Stimulated activated naive CD8-positive, alpha-beta T cell treated with anti-CD3 and anti-CD28 coated beads, Interleukin-15, Interleukin-2, amounts not matched to agents 100 U/mL and 50 U/mL, for 24 hours (primary cell): ENCODE data around the gene MCL1.
A peak's percentile ranks its signal among the peaks of the same experiment; 100 is the strongest.

ENCODE experiments used
- ATAC-seq: fragments of 150-1000 bp; cut with Tn5 transposase; one replicate; pipeline ENCODE4 v1.10.0; 2021
- DNase-seq: peaks from one replicate; pipeline ENCODE4 v3.0.0; 2021

MCL1 gene

DNA sequence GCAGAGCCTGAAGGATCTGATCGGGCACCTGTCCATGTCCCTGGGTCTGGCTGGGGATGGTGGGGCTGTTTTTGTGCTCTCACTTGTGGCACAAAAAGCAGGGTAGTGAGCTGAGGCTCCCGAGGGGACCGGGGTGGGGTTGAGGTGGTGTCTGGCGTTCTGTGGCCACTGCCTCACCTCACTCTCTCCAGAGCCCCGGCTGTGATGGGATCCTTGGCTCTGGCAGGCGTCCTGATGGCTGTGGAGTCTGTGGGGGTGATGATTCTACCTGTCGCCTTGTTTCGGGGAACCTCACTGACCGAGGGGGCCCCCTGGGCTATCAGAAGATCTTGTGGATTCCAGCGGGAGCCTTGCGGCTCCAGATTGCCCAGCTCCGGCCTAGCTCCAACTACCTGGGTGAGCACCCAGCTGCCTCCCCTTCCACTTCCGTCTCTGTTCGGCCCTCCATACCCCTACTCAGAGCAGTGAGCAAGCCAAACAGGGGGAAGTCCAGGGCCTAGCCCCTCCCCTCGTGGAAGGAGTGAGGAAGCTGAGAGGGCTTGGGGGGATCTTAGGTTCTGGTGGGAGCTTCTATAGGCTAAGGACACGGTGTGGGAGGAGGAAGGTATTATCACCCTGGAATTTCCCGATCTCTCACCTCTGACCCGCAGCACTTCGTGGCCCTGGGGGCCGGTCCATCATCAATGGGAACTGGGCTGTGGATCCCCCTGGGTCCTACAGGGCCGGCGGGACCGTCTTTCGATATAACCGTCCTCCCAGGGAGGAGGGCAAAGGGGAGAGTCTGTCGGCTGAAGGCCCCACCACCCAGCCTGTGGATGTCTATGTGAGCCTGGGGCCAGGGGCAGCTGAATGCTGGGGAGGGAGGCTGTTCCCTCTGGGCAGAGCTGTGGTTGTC lies 23.2 kb downstream of the MCL1 start:
- no peak for ATAC-seq
- DNase-seq: no peak

DNA sequence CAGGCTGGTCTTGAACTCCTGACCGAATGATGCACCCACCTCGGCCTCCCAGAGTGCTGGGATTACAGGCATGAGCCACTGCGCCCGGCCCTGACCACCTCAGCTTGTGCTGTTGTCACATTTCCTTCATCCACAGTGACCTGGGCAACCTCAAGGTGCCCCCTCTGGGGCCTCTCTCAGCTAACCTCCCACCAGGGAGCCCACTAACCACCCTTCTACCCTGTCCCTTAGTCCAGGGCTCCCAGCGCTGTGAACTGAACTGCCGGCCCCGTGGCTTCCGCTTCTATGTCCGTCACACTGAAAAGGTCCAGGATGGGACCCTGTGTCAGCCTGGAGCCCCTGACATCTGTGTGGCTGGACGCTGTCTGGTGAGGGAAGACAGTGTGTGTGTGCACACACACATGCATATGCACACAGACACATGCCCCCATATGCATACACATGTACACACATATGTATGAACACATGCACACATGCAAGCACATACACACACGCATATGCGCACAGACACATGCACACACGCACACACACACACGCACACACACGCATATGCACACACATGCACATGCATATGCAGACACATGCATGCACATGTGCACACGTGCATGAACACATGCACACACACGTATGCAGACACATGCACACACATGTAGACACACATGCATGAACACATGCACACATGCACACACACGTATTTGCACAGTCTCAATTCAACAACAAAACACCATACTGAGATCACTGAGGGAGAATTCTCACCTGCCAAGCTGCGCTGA lies 24.0 kb downstream of the MCL1 start:
- ATAC-seq: no peak
- DNase-seq: no peak

DNA sequence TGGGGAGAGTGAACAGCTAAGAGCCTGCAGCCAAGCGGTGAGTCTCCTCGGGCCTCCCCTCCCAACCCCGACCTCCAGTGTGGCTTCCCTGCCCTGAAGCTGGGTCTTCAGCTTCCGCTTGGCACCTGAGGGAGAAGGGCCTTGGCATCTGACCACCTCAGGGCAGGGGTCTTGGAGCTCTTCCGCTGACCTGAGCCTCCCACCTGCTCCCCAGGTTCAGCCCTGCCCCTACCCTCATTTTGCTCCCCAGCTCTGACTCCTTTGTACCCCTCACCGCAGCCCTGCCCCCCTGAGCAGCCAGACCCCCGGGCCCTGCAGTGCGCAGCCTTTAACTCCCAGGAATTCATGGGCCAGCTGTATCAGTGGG lies 25.3 kb downstream of the MCL1 start:
- ATAC-seq: no peak
- no peak for DNase-seq

DNA sequence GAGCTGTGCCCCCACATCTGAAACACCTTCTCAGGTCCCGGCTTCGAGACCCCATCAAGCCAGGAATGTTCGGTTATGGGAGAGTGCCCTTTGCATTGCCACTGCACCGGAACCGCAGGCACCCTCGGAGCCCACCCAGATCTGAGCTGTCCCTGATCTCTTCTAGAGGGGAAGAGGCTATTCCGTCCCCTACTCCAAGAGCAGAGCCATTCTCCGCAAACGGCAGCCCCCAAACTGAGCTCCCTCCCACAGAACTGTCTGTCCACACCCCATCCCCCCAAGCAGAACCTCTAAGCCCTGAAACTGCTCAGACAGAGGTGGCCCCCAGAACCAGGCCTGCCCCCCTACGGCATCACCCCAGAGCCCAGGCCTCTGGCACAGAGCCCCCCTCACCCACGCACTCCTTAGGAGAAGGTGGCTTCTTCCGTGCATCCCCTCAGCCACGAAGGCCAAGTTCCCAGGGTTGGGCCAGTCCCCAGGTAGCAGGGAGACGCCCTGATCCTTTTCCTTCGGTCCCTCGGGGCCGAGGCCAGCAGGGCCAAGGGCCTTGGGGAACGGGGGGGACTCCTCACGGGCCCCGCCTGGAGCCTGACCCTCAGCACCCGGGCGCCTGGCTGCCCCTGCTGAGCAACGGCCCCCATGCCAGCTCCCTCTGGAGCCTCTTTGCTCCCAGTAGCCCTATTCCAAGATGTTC lies 25.9 kb downstream of the MCL1 start:
- DNase-seq: no peak
- ATAC-seq: no peak

DNA sequence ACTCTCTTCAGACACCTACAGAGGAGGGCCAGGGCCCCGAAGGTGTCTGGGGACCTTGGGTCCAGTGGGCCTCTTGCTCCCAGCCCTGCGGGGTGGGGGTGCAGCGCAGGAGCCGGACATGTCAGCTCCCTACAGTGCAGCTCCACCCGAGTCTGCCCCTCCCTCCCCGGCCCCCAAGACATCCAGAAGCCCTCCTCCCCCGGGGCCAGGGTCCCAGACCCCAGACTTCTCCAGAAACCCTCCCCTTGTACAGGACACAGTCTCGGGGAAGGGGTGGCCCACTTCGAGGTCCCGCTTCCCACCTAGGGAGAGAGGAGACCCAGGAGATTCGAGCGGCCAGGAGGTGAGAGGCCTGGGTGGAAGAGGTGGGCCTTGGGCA lies 26.5 kb downstream of the MCL1 start:
- DNase-seq (no peak), ATAC-seq (no peak)

DNA sequence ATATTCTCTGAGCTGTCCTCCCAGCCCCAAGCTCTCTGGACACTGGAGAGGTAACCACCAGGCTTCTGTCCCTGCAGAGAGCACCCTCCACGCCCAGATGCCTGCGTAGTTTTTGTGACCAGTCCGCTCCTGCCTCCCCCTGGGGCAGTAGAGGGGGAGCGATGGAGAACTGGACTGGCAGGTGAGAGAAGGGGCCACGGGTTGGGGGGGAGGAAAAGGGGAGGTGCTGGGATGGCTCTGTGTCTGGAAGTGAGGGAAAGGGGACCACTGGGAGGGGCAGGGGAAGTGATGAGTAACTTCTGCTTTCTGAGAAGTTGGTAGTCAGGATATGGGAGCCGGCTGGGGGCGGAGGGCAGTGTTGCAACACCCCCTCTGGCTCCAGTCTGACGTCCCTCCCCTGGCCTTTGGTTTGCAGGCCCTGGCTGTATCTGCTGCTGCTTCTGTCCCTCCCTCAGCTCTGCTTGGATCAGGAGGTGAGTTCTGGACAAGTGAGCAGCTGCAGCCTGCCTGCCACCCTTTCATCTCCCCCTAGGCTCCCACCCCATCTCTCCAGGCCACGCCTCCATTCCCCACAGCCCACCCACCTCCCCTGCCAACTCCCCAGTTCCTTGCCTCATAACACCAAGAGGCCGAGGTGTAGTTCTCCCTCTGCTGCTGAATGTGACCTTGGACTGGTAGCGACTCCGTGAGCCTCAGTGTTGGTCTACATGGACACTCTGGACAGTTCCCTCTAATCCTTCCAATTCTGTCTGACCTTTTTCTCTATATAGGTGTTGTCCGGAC lies 27.1 kb downstream of the MCL1 start:
- ATAC-seq (peak; percentile 17), DNase-seq (no peak)

DNA sequence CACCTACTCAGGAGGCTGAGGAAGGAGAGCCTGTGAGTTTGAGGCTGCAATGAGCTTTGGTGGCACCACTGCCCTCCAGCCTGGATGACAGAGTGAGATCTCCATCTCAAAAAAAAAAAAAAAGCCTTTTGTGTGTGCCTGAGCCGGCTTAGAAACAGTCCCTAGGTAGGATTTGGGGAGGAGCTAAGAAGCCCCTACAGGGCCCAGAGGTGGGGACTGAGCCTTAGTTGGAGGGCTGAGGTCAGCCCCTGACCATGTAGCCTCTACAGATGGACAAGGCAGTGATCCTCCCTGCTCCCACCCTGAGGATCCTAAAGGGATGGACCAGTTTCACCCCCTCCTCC lies 27.7 kb downstream of the MCL1 start:
- DNase-seq: no peak
- no peak for ATAC-seq

DNA sequence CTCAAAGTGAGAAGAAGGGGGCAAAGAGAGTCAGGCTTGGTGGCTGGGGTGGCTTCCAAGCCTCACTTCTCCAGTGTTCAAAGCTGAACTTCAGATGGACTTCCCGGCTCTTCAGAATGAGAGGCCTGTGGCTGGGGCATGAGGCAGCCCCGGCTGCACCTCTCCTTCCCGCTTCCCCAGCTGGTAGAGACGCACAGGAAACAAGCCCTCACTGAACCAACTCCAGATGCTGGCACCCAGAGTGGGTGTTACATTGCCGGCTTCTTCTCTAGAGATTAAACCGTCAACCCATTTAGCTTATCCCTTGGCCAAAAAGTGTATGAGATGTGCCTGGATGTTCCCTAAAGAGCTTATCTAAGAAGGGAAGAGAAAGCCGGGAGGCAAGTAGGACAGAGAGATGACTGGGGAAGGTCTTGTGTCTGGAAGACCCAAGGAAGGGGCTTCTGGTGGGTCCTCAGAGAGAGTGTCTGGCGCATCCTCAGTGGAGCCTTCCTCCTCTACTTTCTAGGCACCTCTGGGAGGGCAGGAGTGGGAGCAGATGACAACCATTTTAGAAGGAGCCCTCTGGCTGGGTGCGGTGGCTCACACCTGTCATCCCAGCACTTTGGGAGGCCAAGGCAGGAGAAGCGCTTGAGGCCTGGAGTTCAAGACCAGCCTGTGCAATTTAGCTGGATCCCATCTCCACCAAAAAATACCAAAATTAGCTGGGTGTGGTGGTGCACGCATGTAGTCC lies 28.2 kb downstream of the MCL1 start:
- DNase-seq (no peak), ATAC-seq (no peak)

DNA sequence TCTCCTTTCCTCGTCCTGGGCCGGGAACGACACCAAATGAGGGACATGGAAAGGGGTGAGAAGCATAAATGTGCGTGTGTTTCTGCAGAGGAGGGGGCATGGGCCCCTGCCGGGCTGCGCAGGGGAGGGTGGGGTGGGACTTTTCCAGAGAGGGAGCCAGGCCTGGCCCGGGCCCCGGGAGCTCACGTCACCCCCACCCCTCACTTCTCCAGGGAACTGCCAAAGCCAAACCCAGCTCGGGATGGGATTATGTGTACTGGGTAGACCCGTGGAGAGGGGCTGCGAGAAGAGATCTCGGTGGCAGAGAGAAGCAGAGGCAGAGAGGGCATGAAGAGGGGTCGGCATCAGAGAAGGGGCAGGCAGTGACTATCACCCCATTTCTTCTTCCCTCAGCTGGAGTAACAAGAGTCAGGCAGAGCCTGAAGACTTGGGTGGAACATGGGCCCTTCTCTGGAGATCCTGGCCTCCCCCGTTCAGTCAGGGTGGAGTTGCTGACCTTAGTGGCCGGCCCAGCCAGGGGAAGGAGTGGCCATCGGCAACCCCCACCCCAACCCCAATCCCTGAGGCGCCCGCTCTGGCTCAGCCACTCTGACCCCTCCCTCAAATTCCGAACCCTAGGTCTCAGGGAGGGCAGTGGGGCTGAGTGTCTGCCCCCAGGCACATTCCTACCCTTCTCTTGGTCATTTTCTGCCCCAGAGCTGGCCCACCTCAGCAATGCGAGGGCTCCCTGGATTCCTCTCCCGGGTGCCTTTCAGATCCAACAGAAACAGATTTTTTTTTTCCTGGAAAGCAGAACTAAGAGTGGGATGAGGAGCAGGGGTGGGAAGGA lies 29.0 kb downstream of the MCL1 start:
- ATAC-seq: no peak

DNA sequence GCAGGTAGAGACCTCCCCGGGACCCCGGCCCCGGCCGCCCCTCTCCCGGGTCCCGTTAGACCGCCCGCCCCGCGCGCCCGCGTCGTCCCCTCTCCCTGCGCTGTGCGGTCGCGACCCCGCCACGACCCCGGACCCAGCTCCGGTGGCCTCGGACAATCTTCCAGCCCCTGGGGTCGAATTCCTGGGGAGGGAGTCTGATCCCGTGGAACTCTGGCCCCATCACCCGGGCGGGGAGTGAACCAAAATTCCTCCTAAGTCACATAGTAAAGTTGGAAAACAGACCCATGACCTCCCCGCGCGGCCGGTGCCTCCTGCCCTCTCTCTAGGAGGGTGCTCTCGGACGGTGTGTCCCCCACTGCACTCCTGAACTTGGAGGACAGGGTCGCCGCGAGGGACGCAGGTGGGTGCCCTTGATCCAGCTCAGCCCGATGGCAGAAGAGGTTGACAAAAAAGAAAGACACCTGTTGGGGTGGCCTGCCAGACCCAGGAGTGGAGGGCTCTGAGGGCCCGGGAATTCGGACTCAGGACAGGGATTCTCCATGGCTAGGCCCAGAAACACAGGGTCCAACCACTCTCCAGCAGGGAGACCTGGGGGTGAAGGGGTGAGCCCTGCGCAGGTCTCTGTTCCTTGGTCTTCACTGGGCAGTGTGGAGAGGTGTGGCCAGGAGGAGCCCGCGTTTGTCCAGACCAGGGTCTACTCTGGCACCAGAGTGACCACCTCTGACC lies 29.8 kb downstream of the MCL1 start:
- no peak for DNase-seq
- ATAC-seq: no peak

More for the DNA sequence above, 29.0 kb downstream of the MCL1 start:
- no peak for DNase-seq

DNA sequence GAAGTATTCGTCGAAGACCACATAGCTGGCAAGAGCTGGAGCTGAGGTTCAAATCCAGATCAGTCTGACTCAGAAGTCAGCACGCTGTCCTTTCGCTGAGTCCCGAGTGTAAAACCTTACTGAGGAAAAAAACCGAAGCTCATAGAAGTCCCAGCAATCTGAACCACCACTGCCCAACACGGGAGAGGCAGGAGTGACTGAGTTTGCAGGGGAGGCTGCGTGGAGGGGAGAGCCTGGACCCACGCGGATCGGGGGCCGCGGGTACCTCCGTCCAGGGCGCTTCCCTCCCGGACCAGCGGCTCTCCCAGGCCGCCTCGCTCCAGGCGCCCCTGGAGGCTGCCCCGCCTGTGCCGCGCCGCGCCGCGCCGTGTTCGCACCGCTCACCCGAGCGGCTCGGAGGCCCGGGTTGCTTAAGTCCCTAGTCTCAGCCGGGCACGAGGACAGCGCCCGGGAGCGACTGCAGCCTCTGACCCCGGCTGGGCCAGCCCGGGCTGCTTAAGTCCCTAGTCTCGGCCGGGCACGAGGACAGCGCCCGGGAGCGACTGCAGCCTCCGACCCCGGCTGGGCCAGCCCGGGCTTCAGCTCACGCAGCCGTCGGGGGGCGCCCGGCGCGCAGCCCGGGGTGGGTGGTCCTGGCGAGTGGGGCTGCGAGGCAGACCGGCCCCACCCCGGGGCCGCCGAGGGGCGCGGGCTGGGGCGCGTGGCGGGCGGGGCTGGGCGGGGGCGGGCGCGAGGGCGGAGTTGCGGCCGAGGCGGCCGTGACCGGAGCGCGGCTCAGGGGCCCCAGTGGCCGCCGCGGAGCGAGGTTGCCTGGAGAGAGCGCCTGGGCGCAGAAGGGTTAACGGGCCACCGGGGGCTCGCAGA lies 30.5 kb downstream of the MCL1 start, which contains the start of gene ADAMTSL4:
TSS of gene ADAMTSL4 (plus strand) at position 777 of the 864 bp plus-strand sequence. CDS start 2,881 bp downstream, outside the sequence.
- ATAC-seq: peak; percentile 75
- peak; percentile 61 for DNase-seq

DNA sequence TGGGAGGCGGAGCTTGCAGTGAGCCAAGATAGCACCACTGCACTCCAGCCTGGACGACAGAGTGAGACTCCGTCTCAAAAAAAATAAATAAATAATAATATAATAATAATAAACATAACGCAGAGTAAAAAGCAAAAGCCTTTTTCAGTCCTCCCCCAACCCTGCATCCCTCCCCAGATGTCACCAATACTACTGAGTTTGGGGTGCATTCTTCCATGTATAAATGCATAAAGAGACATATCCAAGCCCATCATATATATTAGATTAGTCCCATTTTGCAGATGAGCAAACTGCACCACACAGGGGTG lies 31.1 kb downstream of the MCL1 start:
- ATAC-seq: no peak
- DNase-seq: no peak

DNA sequence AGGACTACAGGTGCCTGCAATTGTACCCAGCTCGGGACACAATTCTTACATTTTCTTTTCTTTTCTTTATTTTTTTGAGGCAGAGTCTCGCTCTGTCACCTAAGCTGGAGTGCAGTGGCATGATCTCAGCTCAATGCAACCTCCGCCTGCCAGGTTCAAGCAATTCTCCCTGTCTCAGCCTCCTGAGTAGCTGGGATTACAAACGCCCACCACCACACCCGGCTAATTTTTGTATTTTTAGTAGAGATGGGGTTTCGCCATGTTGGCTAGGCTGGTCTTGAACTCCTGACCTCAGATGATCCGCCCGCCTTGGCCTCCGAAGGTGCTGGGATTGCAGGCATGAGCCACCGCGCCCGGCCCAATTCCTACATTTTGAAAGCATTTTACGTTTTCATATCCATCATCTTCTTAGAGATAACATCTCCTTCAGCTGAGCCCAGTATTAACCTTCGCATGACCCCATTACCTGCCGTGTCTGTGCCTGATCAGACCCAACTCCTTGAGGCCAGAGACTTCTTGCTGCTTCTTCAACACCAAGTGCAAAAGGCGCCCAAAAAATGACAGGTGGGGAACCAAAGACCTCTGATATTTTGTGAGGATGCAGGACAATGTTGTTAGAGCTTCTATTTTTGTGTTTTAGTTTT lies 33.0 kb downstream of the MCL1 start:
- DNase-seq (no peak), ATAC-seq (no peak)

DNA sequence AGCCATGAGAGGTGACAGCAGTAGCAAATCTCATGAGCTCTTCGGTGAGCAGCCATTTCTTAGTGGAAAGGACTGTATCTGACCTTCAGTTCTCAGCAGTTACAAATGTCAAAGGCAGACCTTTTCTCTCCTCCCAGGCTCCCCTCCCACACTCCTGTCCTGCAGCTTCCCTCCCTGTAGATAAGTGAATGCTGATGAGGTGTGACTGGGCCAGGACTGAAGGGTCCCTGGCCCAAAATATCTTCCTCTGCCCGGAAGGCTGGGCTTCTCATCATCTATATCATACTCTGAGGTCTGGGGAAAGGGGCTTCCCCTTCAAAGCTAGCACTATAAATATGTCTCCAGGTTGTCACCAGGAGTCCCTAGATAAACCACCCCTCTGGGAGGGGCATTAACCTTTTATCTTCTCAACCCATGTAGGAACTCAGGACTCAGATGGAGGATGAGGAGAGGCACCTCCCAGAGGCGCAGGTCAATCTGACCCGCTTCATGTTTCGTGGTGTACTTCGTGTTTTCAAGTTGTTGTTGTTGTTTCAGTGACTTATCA lies 33.9 kb downstream of the MCL1 start:
- ATAC-seq (peak; percentile 20), DNase-seq (no peak)

DNA sequence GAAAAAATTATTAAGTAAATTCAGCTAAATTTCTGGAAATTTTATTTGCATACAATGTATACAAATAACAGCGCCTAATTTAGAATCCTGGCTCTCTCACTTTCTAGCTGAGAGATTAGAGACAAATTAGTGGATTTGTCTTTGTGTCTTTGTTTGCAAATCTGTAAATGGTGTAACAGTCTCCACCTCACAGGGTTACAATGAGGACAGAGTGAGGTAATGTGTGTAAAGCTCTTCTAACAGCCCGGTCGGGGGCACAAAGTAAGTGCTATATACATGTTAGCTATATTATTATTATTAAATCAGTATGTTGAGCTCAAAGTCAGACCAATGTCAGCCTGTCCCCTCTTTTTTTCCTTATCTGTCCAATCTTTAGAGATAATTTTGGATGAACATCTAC lies 35.2 kb downstream of the MCL1 start:
- DNase-seq (no peak), ATAC-seq (no peak)

DNA sequence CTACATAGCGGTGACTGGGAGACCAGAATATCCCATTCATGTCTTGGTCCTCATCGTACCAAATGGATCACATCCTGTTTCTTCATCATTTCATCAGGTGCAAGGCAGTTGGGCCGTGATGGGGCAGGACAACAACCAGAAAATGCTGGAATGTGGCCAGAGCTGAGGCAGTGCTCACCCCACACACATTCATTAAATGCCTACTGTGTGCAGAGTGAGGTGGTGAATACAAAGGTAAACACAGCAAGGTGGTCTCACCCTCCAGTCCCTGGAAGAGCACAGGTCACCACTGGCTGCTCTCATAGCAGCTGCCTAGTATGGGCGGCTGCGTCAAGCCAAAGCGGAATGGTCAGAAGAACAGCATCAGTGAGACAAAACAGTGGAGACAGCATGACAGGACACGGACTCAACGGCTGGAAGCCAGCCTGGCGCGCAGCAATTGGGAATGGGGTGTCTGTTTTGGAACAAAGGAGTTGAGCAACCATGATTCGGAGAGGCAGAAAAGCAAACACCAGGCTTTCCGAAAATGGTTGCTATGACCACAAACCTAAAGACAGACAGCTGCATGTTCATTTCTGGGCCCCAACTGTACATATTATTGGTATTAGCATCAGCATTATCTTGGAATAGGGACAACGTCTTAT lies 35.8 kb downstream of the MCL1 start:
- ATAC-seq (no peak), DNase-seq (no peak)
